ENCODE data around the gene SLC26A8. TPM values are rescaled to one million over a fixed set of nuclear protein-coding genes. Genes with fewer than 3 reads are reported as not detected.
"Not testable (repeated sequence)": the region's sequence is repeated elsewhere in the genome, so short reads cannot be mapped to it uniquely, and the experiment has no call there.

The SLC26A8 gene
- total RNA-seq, 1 donor from 2014 or later = 0.04 TPM

- ATAC-seq = no peak
Observed at GRCh38 chr6:36050947-36051710, 26.7 kb upstream of the SLC26A8 start.

GRCh38 chr6:36050305-36050704, 25.9 kb upstream of the SLC26A8 start:
- ATAC-seq = peak; percentile 81

GRCh38 chr6:36049582-36049981, 25.1 kb upstream of the SLC26A8 start:
- no peak for ATAC-seq

GRCh38 chr6:36042618-36043260, 18.3 kb upstream of the SLC26A8 start:
- peak; percentile 72 for ATAC-seq

- ATAC-seq = no peak
Observed at GRCh38 chr6:36040958-36041357, 16.5 kb upstream of the SLC26A8 start.

- ATAC-seq = no peak
Observed at GRCh38 chr6:36039112-36039511, 14.7 kb upstream of the SLC26A8 start.

- no peak for ATAC-seq
Observed at GRCh38 chr6:36038120-36038876, 13.9 kb upstream of the SLC26A8 start.

- ATAC-seq = no peak
Observed at GRCh38 chr6:36035225-36035624, 10.8 kb upstream of the SLC26A8 start.

- ATAC-seq = no peak
Observed at GRCh38 chr6:36034441-36034840, 10.0 kb upstream of the SLC26A8 start.

GRCh38 chr6:36033935-36034334, 9.5 kb upstream of the SLC26A8 start:
- peak; percentile 73 for ATAC-seq

GRCh38 chr6:36033144-36033543, 8.7 kb upstream of the SLC26A8 start:
- ATAC-seq = not testable (repeated sequence)

GRCh38 chr6:36032261-36032660, 7.8 kb upstream of the SLC26A8 start:
- ATAC-seq = no peak

GRCh38 chr6:36029464-36029863, 5.0 kb upstream of the SLC26A8 start:
- no peak for ATAC-seq

- ATAC-seq = peak; percentile 64
Observed at GRCh38 chr6:36028877-36029324, 4.5 kb upstream of the SLC26A8 start.

- ATAC-seq = peak; percentile 60
Observed at GRCh38 chr6:36028088-36028876, 3.8 kb upstream of the SLC26A8 start.

GRCh38 chr6:36027501-36028087, 3.2 kb upstream of the SLC26A8 start, which contains the start of gene MAPK14:
Gene MAPK14 (plus strand): TSS chr6:36027808. CDS start chr6:36028158, 350 bp downstream.
- peak; percentile 95 for ATAC-seq

GRCh38 chr6:36025932-36026327, 1.5 kb upstream of the SLC26A8 start:
- no peak for ATAC-seq

GRCh38 chr6:36025260-36025931, 955 bp upstream of the SLC26A8 start:
- no peak for ATAC-seq

GRCh38 chr6:36020154-36020553, 4.3 kb downstream of the SLC26A8 start:
- ATAC-seq = no peak

GRCh38 chr6:36019167-36019566, 5.3 kb downstream of the SLC26A8 start:
- no peak for ATAC-seq

GRCh38 chr6:36018339-36018738, 6.1 kb downstream of the SLC26A8 start:
- ATAC-seq = no peak
